ENCODE measurements around the gene ANKRD11.

ANKRD11 gene

GRCh38 chr16:89374393-89374960 is 115.9 kb downstream of the ANKRD11 start:
- DNase-seq, result peak; percentile 57
- peak overlapping the region; percentile 60 for H3K27ac ChIP-seq
- no peaks in the 10 kb centered on the region for H3K36me3 ChIP-seq
- peak; percentile 52; the same call in 1 of the 2 replicates for TF ChIP-seq CTCF (IDR thresholded peaks at IDR 0.05; ENCODE audit: low read depth, low read length)
- H3K27me3 ChIP-seq (ENCODE audit: insufficient read depth, low read depth, severe bottlenecking), result no peaks in the 10 kb centered on the region
- no peaks in the 10 kb centered on the region for H3K9me3 ChIP-seq (ENCODE audit: severe bottlenecking)
- peak overlapping the region; percentile 34 for H3K4me3 ChIP-seq (ENCODE audit: low read depth, low read length)

- no peak for TF ChIP-seq CTCF (IDR thresholded peaks at IDR 0.05; ENCODE audit: low read depth, low read length)
- no peak overlapping the region for H3K4me3 ChIP-seq (ENCODE audit: low read depth, low read length)
- H3K9me3 ChIP-seq (ENCODE audit: severe bottlenecking), result no peaks in the 10 kb centered on the region
- no peak overlapping the region for H3K27ac ChIP-seq
- no peaks in the 10 kb centered on the region for H3K36me3 ChIP-seq
- no peak for DNase-seq
- no peaks in the 10 kb centered on the region for H3K27me3 ChIP-seq (ENCODE audit: insufficient read depth, low read depth, severe bottlenecking)
Observed at GRCh38 chr16:89373355-89374110, 116.8 kb downstream of the ANKRD11 start.

GRCh38 chr16:89371968-89372634 is 118.3 kb downstream of the ANKRD11 start:
- no peak for DNase-seq
- Histone ChIP-seq H3K9me3 (ENCODE audit: severe bottlenecking) (no peaks in the 10 kb centered on the region), H3K27ac (no peak overlapping the region), H3K4me3 (ENCODE audit: low read depth, low read length) (no peak overlapping the region), H3K36me3 (no peaks in the 10 kb centered on the region), H3K27me3 (ENCODE audit: insufficient read depth, low read depth, severe bottlenecking) (no peaks in the 10 kb centered on the region)
- no peak for TF ChIP-seq CTCF (IDR thresholded peaks at IDR 0.05; ENCODE audit: low read depth, low read length)

- H3K27ac ChIP-seq, result no peak overlapping the region
- H3K27me3 ChIP-seq (ENCODE audit: insufficient read depth, low read depth, severe bottlenecking), result no peaks in the 10 kb centered on the region
- H3K9me3 ChIP-seq (ENCODE audit: severe bottlenecking), result no peaks in the 10 kb centered on the region
- DNase-seq, result no peak
- no peaks in the 10 kb centered on the region for H3K36me3 ChIP-seq
- TF ChIP-seq CTCF (IDR thresholded peaks at IDR 0.05; ENCODE audit: low read depth, low read length), result no peak
- no peak overlapping the region for H3K4me3 ChIP-seq (ENCODE audit: low read depth, low read length)
Observed at GRCh38 chr16:89371386-89371785, 119.0 kb downstream of the ANKRD11 start.

GRCh38 chr16:89370601-89371000 is 119.8 kb downstream of the ANKRD11 start:
- Histone ChIP-seq H3K9me3 (ENCODE audit: severe bottlenecking) (no peaks in the 10 kb centered on the region), H3K4me3 (ENCODE audit: low read depth, low read length) (no peak overlapping the region), H3K27me3 (ENCODE audit: insufficient read depth, low read depth, severe bottlenecking) (no peaks in the 10 kb centered on the region), H3K27ac (no peak overlapping the region), H3K36me3 (no peaks in the 10 kb centered on the region)
- TF ChIP-seq CTCF (IDR thresholded peaks at IDR 0.05; ENCODE audit: low read depth, low read length), result no peak
- no peak for DNase-seq
